ENCODE results near the gene COL11A1.
A peak's percentile ranks its signal among the peaks of the same experiment; 100 is the strongest.
"Not testable (repeated sequence)": the region's sequence is repeated elsewhere in the genome, so short reads cannot be mapped to it uniquely, and the experiment has no call there.

The COL11A1 gene

DNA sequence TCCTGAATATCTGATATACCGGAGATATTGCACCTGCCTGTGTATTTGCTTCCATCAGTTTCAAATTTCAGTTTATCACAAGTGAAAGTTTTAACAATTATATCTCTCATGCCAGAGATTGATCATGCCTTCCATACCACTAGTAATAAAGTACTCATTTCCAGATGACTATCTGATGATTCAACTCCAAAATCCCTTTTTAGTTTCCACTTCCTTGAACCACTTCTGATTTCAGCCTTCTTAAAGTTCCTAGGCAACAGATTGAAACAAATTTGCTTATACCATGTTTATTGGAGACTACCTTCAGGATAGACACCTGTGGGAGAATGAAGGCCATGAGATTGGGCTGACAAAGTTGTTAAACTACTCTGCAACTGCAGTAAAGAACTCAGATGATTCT lies 21.5 kb upstream of the COL11A1 start:
- H3K27ac ChIP-seq = no peak overlapping the region
- in situ Hi-C loops (cut with HindIII; ENCODE audit: low pct_ligation_motif_present, low sequenced_read_pairs) = no loop called here
- no peak for DNase-seq
- no peak overlapping the region for H3K4me3 ChIP-seq (ENCODE audit: low read depth, low read length)
- TF ChIP-seq, protein P1, sequence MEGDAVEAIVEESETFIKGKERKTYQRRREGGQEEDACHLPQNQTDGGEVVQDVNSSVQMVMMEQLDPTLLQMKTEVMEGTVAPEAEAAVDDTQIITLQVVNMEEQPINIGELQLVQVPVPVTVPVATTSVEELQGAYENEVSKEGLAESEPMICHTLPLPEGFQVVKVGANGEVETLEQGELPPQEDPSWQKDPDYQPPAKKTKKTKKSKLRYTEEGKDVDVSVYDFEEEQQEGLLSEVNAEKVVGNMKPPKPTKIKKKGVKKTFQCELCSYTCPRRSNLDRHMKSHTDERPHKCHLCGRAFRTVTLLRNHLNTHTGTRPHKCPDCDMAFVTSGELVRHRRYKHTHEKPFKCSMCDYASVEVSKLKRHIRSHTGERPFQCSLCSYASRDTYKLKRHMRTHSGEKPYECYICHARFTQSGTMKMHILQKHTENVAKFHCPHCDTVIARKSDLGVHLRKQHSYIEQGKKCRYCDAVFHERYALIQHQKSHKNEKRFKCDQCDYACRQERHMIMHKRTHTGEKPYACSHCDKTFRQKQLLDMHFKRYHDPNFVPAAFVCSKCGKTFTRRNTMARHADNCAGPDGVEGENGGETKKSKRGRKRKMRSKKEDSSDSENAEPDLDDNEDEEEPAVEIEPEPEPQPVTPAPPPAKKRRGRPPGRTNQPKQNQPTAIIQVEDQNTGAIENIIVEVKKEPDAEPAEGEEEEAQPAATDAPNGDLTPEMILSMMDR (IDR thresholded peaks at IDR 0.05; ENCODE audit: low read depth, low read length, missing control alignments) = no peak
- H3K36me3 ChIP-seq (replicated peaks) = no peaks in the 10 kb centered on the region
- no peaks in the 10 kb centered on the region for H3K27me3 ChIP-seq (replicated peaks)

DNA sequence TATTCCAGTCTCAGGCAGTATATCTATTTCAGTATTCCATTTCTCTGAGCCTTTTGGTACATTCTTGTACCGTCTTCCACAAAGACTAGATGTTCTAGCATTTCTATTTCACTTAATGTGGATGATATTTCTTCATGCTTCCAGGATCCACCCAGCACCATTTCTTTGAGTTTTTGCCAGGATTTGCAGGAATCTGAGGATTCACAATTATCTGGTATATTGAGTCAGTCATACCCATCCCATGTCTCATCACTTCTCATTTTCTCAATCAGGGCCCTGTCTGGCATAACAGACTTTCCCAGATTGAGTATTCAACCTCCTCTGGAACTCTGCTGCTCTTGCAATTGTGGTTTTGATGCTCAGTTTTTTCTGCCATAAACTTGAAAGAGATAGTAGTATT lies 20.9 kb upstream of the COL11A1 start:
- H3K36me3 ChIP-seq (replicated peaks) = no peaks in the 10 kb centered on the region
- in situ Hi-C loops (cut with HindIII; ENCODE audit: low pct_ligation_motif_present, low sequenced_read_pairs) = no loop called here
- peak; percentile 69 for DNase-seq
- H3K27ac ChIP-seq = no peak overlapping the region
- H3K4me3 ChIP-seq (ENCODE audit: low read depth, low read length) = no peak overlapping the region
- TF ChIP-seq, protein P1 (IDR thresholded peaks at IDR 0.05; ENCODE audit: low read depth, low read length, missing control alignments) = no peak
- no peaks in the 10 kb centered on the region for H3K27me3 ChIP-seq (replicated peaks)

DNA sequence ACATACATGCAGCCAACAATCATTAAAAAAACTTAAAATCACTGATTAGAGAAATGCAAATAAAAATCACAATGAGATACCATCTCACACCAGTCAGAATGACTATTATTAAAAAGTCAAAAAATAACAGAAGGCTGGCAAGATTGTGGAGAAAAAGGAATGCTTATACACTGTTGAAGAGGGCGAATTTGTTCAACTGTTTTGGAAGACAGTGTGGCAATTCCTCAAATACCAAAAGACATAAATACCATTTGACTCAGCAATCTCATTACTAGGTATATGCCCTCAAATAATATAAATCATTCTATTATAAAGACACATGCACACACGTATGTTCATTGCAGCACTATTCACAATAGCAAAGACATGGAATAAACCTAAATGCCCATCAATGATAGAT lies 19.9 kb upstream of the COL11A1 start:
- DNase-seq; H3K27me3 ChIP-seq (replicated peaks); in situ Hi-C loops (cut with HindIII; ENCODE audit: low pct_ligation_motif_present, low sequenced_read_pairs); H3K4me3 ChIP-seq (ENCODE audit: low read depth, low read length); H3K27ac ChIP-seq; H3K36me3 ChIP-seq (replicated peaks): not testable (repeated sequence)

DNA sequence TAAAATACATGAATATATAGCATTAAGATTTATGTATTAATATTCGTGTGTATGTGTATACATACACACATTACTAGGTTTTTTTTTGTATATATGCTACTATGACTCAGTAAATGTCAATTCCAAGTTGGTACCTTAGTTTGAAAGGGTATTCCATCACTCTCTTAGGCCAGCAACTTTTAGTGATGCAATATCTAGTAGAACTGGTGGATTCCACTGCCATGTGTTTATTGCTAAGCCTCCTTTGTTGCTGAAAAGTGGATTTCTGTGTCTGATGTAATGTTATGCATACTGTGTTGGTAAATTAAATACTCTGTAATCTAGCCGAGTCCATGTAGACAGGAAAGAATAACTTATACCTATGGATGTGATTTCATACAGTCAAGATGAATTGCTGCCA lies 16.9 kb upstream of the COL11A1 start:
- Histone ChIP-seq H3K4me3 (ENCODE audit: low read depth, low read length) (no peak overlapping the region), H3K27ac (no peak overlapping the region), H3K36me3 (replicated peaks) (no peaks in the 10 kb centered on the region), H3K27me3 (replicated peaks) (no peaks in the 10 kb centered on the region)
- no peak for DNase-seq
- in situ Hi-C loops (cut with HindIII; ENCODE audit: low pct_ligation_motif_present, low sequenced_read_pairs) = no loop called here
- TF ChIP-seq, protein P1 (IDR thresholded peaks at IDR 0.05; ENCODE audit: low read depth, low read length, missing control alignments) = no peak

DNA sequence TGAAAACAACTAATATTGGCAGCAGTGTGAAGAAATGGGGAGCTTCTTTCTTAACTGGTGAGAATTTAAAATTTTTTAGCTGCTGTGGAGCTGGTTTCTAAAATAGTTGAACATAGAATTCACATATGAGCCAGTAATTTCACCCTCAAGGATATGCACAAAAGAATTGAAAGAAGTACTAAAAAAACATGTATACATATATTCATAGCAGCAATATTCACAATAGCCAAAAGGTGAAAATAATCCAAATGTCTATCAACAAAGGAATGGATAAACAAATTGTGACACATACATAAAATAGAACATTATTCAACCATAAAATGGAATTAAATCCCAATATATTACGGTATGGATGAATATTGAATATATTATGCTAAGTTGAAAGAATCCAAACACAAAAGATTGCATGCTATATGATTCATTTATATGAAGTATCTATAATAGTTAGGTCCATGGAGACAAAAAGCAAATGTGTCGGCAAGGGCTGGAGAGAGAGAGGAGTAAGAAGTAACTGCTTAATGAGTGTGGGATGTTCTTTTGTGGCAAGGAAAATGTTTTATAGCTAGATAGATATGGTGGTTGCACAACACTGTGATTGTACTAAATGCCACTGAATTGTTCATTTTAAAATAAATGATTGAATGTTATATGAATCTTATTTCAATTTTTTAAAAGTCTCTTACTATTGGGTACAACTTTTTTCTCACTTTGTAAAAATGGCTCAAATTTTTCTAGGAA lies 14.8 kb upstream of the COL11A1 start:
- in situ Hi-C loops (cut with HindIII; ENCODE audit: low pct_ligation_motif_present, low sequenced_read_pairs) = no loop called here
- TF ChIP-seq, protein P1 (IDR thresholded peaks at IDR 0.05; ENCODE audit: low read depth, low read length, missing control alignments) = no peak

DNA sequence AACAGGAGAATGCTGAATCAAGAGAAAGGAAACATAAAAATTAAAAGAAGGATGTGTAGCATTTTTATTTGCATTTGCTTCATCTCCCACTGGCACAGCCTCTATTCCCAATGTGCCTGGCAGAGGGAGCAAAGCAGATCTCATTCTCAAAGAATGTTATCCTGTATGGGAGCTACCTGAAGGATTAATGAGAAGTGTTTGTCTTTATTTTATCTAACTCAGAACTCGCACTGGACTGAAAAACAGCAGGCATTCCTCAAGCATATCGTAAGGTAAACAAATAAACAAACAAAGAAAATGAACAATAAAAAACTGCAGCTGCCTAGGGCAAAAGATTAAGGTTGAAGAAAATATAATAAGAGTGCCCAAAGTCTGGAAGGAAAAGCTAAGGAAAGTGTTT lies 12.7 kb upstream of the COL11A1 start:
- no peaks in the 10 kb centered on the region for H3K27me3 ChIP-seq (replicated peaks)
- no peak for DNase-seq
- H3K36me3 ChIP-seq (replicated peaks) = no peaks in the 10 kb centered on the region
- no peak overlapping the region for H3K4me3 ChIP-seq (ENCODE audit: low read depth, low read length)
- TF ChIP-seq, protein P1 (IDR thresholded peaks at IDR 0.05; ENCODE audit: low read depth, low read length, missing control alignments) = no peak
- no peak overlapping the region for H3K27ac ChIP-seq
- in situ Hi-C loops (cut with HindIII; ENCODE audit: low pct_ligation_motif_present, low sequenced_read_pairs) = no loop called here

More for the DNA sequence above, 14.8 kb upstream of the COL11A1 start:
- H3K36me3 ChIP-seq (replicated peaks) = no peaks in the 10 kb centered on the region
- no peaks in the 10 kb centered on the region for H3K27me3 ChIP-seq (replicated peaks)
- DNase-seq = no peak
- no peak overlapping the region for H3K27ac ChIP-seq
- no peak overlapping the region for H3K4me3 ChIP-seq (ENCODE audit: low read depth, low read length)
